ENCODE results near the gene AGL. TPM values are rescaled to one million over a fixed set of nuclear protein-coding genes. Genes with fewer than 3 reads are reported as not detected.

The AGL gene
- total RNA-seq, 1 donor from 2014 or later: 14.3 TPM

GRCh38 chr1:99811747-99812146 is 38.4 kb upstream of the AGL start:
- no peak overlapping the region for H3K27ac Mint-ChIP-seq (ENCODE audit: unreplicated experiment)
- no peak overlapping the region for H3K4me3 Mint-ChIP-seq (ENCODE audit: unreplicated experiment)
- H3K9me3 Mint-ChIP-seq (ENCODE audit: unreplicated experiment): no peaks in the 10 kb centered on the region
- no peak for DNase-seq (ENCODE audit: extremely low spot score, unreplicated experiment)
- H3K4me1 Mint-ChIP-seq (ENCODE audit: unreplicated experiment): peaks cover 4% of the 10 kb centered on the region
- H3K36me3 Mint-ChIP-seq (ENCODE audit: unreplicated experiment): no peaks in the 10 kb centered on the region
- H3K27me3 Mint-ChIP-seq (ENCODE audit: unreplicated experiment): peaks cover 27% of the 10 kb centered on the region
- no peak for TF ChIP-seq CTCF (IDR thresholded peaks at IDR 0.05)

- no peaks in the 10 kb centered on the region for H3K9me3 Mint-ChIP-seq (ENCODE audit: unreplicated experiment)
- no peak for TF ChIP-seq CTCF (IDR thresholded peaks at IDR 0.05)
- no peaks in the 10 kb centered on the region for H3K4me1 Mint-ChIP-seq (ENCODE audit: unreplicated experiment)
- DNase-seq (ENCODE audit: extremely low spot score, unreplicated experiment): no peak
- H3K4me3 Mint-ChIP-seq (ENCODE audit: unreplicated experiment): no peak overlapping the region
- no peak overlapping the region for H3K27ac Mint-ChIP-seq (ENCODE audit: unreplicated experiment)
- H3K36me3 Mint-ChIP-seq (ENCODE audit: unreplicated experiment): no peaks in the 10 kb centered on the region
- H3K27me3 Mint-ChIP-seq (ENCODE audit: unreplicated experiment): peaks cover 19% of the 10 kb centered on the region
Observed at GRCh38 chr1:99814373-99814900, 35.7 kb upstream of the AGL start.

GRCh38 chr1:99816656-99817055 is 33.5 kb upstream of the AGL start:
- Mint-ChIP-seq H3K27ac (ENCODE audit: unreplicated experiment) (no peak overlapping the region), H3K4me3 (ENCODE audit: unreplicated experiment) (no peak overlapping the region), H3K27me3 (ENCODE audit: unreplicated experiment) (peaks cover 21% of the 10 kb centered on the region), H3K36me3 (ENCODE audit: unreplicated experiment) (no peaks in the 10 kb centered on the region), H3K4me1 (ENCODE audit: unreplicated experiment) (no peaks in the 10 kb centered on the region), H3K9me3 (ENCODE audit: unreplicated experiment) (no peaks in the 10 kb centered on the region)
- no peak for TF ChIP-seq CTCF (IDR thresholded peaks at IDR 0.05)
- no peak for DNase-seq (ENCODE audit: extremely low spot score, unreplicated experiment)

DNA sequence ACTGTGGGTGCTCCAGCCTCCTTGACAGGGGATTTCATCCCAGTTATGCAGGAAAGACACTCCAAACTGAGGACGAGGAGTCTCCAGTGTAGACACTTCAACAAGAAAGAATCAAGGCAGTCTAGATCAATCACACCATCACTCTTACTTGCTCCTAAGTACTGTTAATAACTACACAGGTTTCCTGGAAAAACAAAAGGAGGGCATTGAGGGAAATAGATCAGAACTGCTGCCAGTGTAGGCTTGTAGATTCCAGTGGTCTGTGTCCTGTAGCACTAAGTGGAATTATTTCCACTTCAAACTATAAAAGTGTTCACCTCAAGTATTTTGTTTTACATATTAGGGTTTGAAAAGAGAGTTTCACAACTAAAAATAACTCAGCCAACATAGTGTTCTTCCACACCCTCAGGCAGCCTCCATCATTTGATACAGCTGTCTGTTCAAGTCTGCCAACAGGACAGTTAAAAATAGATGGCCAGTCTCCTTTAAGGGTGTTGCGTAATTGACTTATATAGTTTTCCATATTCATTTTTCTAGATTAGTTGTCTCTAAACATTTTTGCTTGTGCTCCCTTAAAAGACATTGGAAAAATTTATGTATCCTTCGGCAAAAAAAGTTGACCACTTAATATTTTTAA is 32.0 kb upstream of the AGL start:
- Mint-ChIP-seq H3K36me3 (ENCODE audit: unreplicated experiment) (no peaks in the 10 kb centered on the region), H3K4me3 (ENCODE audit: unreplicated experiment) (no peak overlapping the region), H3K4me1 (ENCODE audit: unreplicated experiment) (no peaks in the 10 kb centered on the region), H3K27me3 (ENCODE audit: unreplicated experiment) (peaks cover 20% of the 10 kb centered on the region), H3K27ac (ENCODE audit: unreplicated experiment) (no peak overlapping the region), H3K9me3 (ENCODE audit: unreplicated experiment) (no peaks in the 10 kb centered on the region)
- no peak for DNase-seq (ENCODE audit: extremely low spot score, unreplicated experiment)
- no peak for TF ChIP-seq CTCF (IDR thresholded peaks at IDR 0.05)

DNA sequence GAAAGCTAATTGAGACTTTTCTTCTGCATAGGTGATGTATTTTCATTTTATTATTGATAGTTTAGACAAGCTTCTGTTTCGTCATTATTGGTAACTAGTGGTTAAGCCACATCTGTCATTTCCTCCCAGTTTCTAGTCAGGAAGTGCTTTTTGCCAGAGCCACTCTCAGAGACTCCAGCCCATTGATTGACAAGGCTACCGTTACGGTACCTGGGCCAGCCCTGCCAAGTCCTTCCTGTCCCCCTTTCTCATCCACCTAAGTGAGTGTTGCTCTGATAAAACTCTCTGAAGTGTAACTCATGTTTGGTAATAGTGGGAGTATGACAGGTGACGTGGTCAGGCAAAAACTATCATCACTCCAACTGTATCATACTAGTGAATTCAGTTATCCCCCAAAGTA is 29.6 kb upstream of the AGL start:
- Mint-ChIP-seq H3K9me3 (ENCODE audit: unreplicated experiment) (peaks cover 4% of the 10 kb centered on the region), H3K27ac (ENCODE audit: unreplicated experiment) (no peak overlapping the region), H3K27me3 (ENCODE audit: unreplicated experiment) (peaks cover 9% of the 10 kb centered on the region), H3K36me3 (ENCODE audit: unreplicated experiment) (no peaks in the 10 kb centered on the region), H3K4me3 (ENCODE audit: unreplicated experiment) (no peak overlapping the region), H3K4me1 (ENCODE audit: unreplicated experiment) (no peaks in the 10 kb centered on the region)
- no peak for TF ChIP-seq CTCF (IDR thresholded peaks at IDR 0.05)
- no peak for DNase-seq (ENCODE audit: extremely low spot score, unreplicated experiment)
